Hindlimb muscle (tissue), 1 donor: ENCODE results near the gene OR56A5. TPM values are rescaled to one million over a fixed set of nuclear protein-coding genes. Genes with fewer than 3 reads are reported as not detected.

Experiments used
- DNase-seq: peaks from one replicate; pipeline ENCODE4 v3.0.0-alpha.2; 2013
- polyA plus RNA-seq: library from polyadenylated mRNA; unstranded; fragments of 120-200 nt; gene quantifications from one replicate; pipeline ENCODE4 v1.2.1, GENCODE V29; 2013; ENCODE audit not compliant: insufficient read length

The OR56A5 gene
- polyA plus RNA-seq, 1 donor = not detected

GRCh38 chr11:5932671-5933070 lies 35.6 kb downstream of the OR56A5 start:
- no peak for DNase-seq

GRCh38 chr11:5931061-5931460 lies 37.2 kb downstream of the OR56A5 start:
- DNase-seq = no peak

- DNase-seq = no peak
Observed at GRCh38 chr11:5930614-5931013, 37.7 kb downstream of the OR56A5 start.

GRCh38 chr11:5929571-5930368 lies 38.5 kb downstream of the OR56A5 start:
- no peak for DNase-seq

GRCh38 chr11:5928811-5929210 lies 39.5 kb downstream of the OR56A5 start:
- DNase-seq = no peak

- DNase-seq = no peak
Observed at GRCh38 chr11:5928271-5928670, 40.0 kb downstream of the OR56A5 start.

GRCh38 chr11:5923794-5924193 lies 44.5 kb downstream of the OR56A5 start:
- no peak for DNase-seq

- DNase-seq = no peak
Observed at GRCh38 chr11:5923427-5923776, 44.9 kb downstream of the OR56A5 start.

GRCh38 chr11:5922749-5923426 lies 45.4 kb downstream of the OR56A5 start:
- no peak for DNase-seq

Other genes starting within 250 kb of the OR56A5 start
- gene OR56B1, start 232.0 kb downstream of the OR56A5 start, polyA plus RNA-seq = not detected
- gene OR52N4, start 214.3 kb downstream of the OR56A5 start, polyA plus RNA-seq = 0.26 TPM
- not detected for gene OR52N5, start 185.1 kb downstream of the OR56A5 start, polyA plus RNA-seq
- not detected for gene OR52N1, start 177.2 kb downstream of the OR56A5 start, polyA plus RNA-seq
- not detected for gene OR52N2, start 159.6 kb downstream of the OR56A5 start, polyA plus RNA-seq
- not detected for gene OR52E6, start 126.6 kb downstream of the OR56A5 start, polyA plus RNA-seq
- gene OR52E8, start 110.8 kb downstream of the OR56A5 start, polyA plus RNA-seq = not detected
- gene OR52E4, start 87.9 kb downstream of the OR56A5 start, polyA plus RNA-seq = not detected
- not detected for gene OR52E5, start 75.3 kb downstream of the OR56A5 start, polyA plus RNA-seq
- gene OR56A3, start 26.2 kb downstream of the OR56A5 start, polyA plus RNA-seq = not detected
- gene OR52L1, start 18.5 kb upstream of the OR56A5 start, polyA plus RNA-seq = not detected
- gene OR56A4, start 38.5 kb upstream of the OR56A5 start, polyA plus RNA-seq = not detected
- gene OR56A1, start 62.3 kb upstream of the OR56A5 start, polyA plus RNA-seq = not detected
- not detected for gene OR56B4, start 139.2 kb upstream of the OR56A5 start, polyA plus RNA-seq
- gene OR52B2, start 201.8 kb upstream of the OR56A5 start, polyA plus RNA-seq = not detected
- gene OR52W1, start 230.7 kb upstream of the OR56A5 start, polyA plus RNA-seq = not detected
- 0.35 TPM for gene C11orf42, start 237.1 kb upstream of the OR56A5 start, polyA plus RNA-seq